HUES64 (cell line): ENCODE data around the gene L1CAM.

Experiments used
- H3K27ac ChIP-seq: 2 replicates; pipeline ENCODE4 v1.7.0; 2013; ENCODE audit warnings: low read depth, low read length, inconsistent platforms
- H3K27me3 ChIP-seq: 2 replicates; pipeline ENCODE4 v1.6.1; 2013; ENCODE audit warnings: mild to moderate bottlenecking, low read length; ENCODE audit not compliant: insufficient read depth
- H3K36me3 ChIP-seq: 2 replicates; pipeline ENCODE4 v1.6.1; 2013; ENCODE audit warnings: mild to moderate bottlenecking, low read length; ENCODE audit not compliant: insufficient read depth
- H3K4me1 ChIP-seq: 2 replicates; pipeline ENCODE4 v1.6.1; 2013; ENCODE audit warnings: mild to moderate bottlenecking, low read length, moderate library complexity; ENCODE audit not compliant: insufficient read depth
- H3K4me3 ChIP-seq: 2 replicates; pipeline ENCODE4 v1.5.1; 2013; ENCODE audit warnings: mild to moderate bottlenecking, low read length, moderate library complexity
- H3K9ac ChIP-seq: 2 replicates; pipeline ENCODE4 v1.6.1; 2013; ENCODE audit warnings: mild to moderate bottlenecking, low read depth, low read length
- H3K9me3 ChIP-seq: 2 replicates; pipeline ENCODE4 v1.6.1; 2013; ENCODE audit warnings: low read depth, low read length; ENCODE audit not compliant: insufficient read depth
- WGBS: fragments of 150-250, 120-280 bp; methylation state at CpG from one replicate; pipeline ENCODE4 v1.1.7; 2013; ENCODE audit warnings: missing lambda C conversion rate; 5-methylcytosine and 5-hydroxymethylcytosine counted together

Gene L1CAM

GRCh38 chrX:153866302-153867019 lies 19.5 kb downstream of the L1CAM start:
- Histone ChIP-seq H3K36me3 (peaks cover 22% of the 10 kb centered on the region), H3K4me1 (no peaks in the 10 kb centered on the region), H3K9me3 (no peaks in the 10 kb centered on the region), H3K9ac (no peak overlapping the region), H3K27me3 (no peaks in the 10 kb centered on the region), H3K4me3 (no peak overlapping the region), H3K27ac (no peak overlapping the region)
- 94% methylated on average over 22 of the region's 22 CpGs for WGBS

DNA sequence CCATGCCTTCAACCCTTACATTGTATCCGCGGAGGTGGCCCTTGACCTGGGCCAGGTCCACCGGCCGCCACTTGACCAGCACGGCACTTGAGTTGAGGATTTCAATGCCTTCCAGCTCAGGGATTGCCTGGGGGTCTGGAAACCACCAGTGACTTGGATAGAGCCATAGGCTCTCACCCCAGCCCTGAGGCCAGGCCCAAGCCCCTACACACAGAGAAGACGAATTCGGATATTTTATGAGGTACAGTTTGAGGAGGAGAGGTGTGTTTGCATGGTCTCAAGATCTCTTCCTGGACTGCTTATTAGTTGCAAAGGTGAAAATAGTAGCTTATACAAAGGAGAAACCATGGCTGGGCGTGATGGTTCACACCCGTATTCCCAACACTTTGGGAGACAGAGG lies 20.3 kb downstream of the L1CAM start:
- Histone ChIP-seq H3K36me3 (peaks cover 20% of the 10 kb centered on the region), H3K27me3 (no peaks in the 10 kb centered on the region), H3K9ac (no peak overlapping the region), H3K4me3 (no peak overlapping the region), H3K27ac (no peak overlapping the region), H3K9me3 (no peaks in the 10 kb centered on the region), H3K4me1 (no peaks in the 10 kb centered on the region)
- WGBS = 93% methylated on average over 9 of the region's 9 CpGs

DNA sequence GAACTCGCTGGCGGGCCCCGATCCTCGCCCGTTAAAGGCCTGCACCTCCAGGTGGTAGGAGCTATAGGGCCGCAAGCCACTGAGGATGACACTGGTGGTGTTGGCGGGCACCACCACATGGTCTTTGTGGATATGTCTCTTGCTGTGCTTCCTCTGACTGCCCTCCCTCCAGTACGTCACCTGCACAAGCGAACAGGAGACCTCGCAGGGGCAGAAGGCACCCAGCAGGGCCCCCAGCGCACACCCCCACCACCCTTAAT lies 20.7 kb downstream of the L1CAM start:
- no peaks in the 10 kb centered on the region for H3K9me3 ChIP-seq
- WGBS = 96% methylated on average over 11 of the region's 11 CpGs

DNA sequence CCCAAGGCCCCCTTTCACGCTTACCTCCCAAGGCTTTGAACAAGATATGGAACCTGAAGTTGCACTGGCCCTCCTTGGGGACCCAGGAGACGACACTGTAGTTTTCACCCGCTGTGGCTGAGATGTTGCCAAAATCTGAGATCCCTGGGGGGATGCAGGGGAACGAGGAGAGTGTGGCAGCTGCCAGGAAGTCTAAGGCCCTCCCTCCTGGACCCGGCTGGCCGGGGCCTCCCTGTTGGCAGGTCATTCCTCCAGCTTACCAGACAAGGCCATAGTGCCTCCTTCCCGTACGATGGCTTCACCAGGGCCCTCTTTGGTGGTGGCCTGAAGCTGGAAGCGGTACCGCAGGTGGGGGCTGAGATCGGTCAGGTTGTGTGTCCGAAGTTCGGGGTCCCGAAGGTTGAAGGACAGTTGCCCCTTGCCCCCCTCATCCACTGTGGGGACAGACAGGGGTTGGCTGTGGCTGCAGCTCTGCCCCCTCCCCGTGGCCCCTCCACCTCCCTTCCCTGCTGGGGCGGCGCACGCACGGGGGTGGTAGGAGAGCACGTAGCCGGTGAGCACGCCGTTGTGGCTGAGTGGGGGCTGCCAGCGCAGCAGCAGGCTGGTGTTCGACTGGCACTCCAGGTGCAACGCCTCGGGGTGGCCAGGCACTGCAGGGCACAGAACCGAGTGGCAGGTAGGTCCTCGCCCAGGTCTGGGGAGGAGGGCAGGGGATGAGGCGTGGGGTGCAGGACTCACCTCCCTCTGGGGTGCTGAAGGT lies 21.2 kb downstream of the L1CAM start:
- no peak overlapping the region for H3K27ac ChIP-seq
- no peak overlapping the region for H3K9ac ChIP-seq
- H3K36me3 ChIP-seq = peaks cover 18% of the 10 kb centered on the region
- H3K9me3 ChIP-seq = no peaks in the 10 kb centered on the region
- H3K4me1 ChIP-seq = no peaks in the 10 kb centered on the region
- no peak overlapping the region for H3K4me3 ChIP-seq
- 95% methylated on average over 30 of the region's 30 CpGs for whole genome bisulfite sequencing
- no peaks in the 10 kb centered on the region for H3K27me3 ChIP-seq

More for the DNA sequence above, 20.7 kb downstream of the L1CAM start:
- H3K4me1 ChIP-seq = no peaks in the 10 kb centered on the region
- H3K36me3 ChIP-seq = peaks cover 18% of the 10 kb centered on the region
- no peaks in the 10 kb centered on the region for H3K27me3 ChIP-seq
- H3K4me3 ChIP-seq = no peak overlapping the region
- H3K9ac ChIP-seq = no peak overlapping the region
- H3K27ac ChIP-seq = no peak overlapping the region

GRCh38 chrX:153864101-153864500 lies 21.9 kb downstream of the L1CAM start:
- no peak overlapping the region for H3K9ac ChIP-seq
- no peaks in the 10 kb centered on the region for H3K9me3 ChIP-seq
- no peak overlapping the region for H3K27ac ChIP-seq
- peaks cover 16% of the 10 kb centered on the region for H3K36me3 ChIP-seq
- 92% methylated on average over 10 of the region's 10 CpGs for WGBS
- no peaks in the 10 kb centered on the region for H3K4me1 ChIP-seq
- no peak overlapping the region for H3K4me3 ChIP-seq
- H3K27me3 ChIP-seq = no peaks in the 10 kb centered on the region

DNA sequence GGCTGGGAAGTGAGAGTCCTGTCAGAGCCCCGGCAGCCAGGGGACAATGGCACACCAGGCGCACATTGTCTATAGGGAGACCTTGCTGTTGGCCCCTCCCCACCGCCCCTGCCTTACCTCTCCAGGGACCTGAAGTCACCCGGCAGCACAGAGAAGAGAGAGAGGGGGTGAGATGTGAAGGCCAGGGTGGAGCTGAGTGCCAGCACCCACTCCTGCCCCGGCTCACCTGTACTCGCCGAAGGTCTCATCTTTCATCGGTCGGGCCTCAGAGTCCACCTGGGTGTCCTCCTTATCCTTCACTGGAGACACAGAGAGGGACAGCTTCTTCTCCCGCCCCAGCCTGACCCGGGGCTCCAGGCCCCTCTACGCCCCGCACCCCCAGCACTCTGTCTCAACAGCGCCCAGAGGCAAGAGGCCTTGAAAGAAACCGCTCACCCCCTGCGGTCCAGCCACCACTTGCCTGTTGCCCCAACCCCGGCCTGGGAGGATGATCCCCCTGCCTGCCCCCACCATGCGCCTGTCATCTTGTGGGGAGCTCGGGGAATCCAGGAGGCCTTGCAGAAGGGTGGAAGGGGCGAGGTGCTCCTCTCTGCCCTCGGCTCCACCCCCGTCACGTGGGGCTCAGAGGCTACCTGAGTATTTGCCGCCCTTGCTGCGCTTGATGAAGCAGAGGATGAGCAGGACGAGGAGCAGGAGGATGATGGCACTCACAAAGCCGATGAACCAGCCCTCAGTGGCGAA lies 22.6 kb downstream of the L1CAM start:
- no peaks in the 10 kb centered on the region for H3K4me1 ChIP-seq
- H3K27me3 ChIP-seq = no peaks in the 10 kb centered on the region
- peaks cover 11% of the 10 kb centered on the region for H3K36me3 ChIP-seq
- no peaks in the 10 kb centered on the region for H3K9me3 ChIP-seq
- H3K4me3 ChIP-seq = no peak overlapping the region
- no peak overlapping the region for H3K9ac ChIP-seq
- WGBS = 73% methylated on average over 26 of the region's 28 CpGs
- H3K27ac ChIP-seq = no peak overlapping the region

GRCh38 chrX:153862369-153863250 lies 23.4 kb downstream of the L1CAM start:
- no peaks in the 10 kb centered on the region for H3K4me1 ChIP-seq
- no peak overlapping the region for H3K27ac ChIP-seq
- no peaks in the 10 kb centered on the region for H3K27me3 ChIP-seq
- 69% methylated on average over 20 of the region's 22 CpGs for WGBS
- no peak overlapping the region for H3K9ac ChIP-seq
- no peak overlapping the region for H3K4me3 ChIP-seq
- H3K36me3 ChIP-seq = peaks cover 9% of the 10 kb centered on the region
- no peaks in the 10 kb centered on the region for H3K9me3 ChIP-seq

GRCh38 chrX:153861733-153862310 lies 24.2 kb downstream of the L1CAM start:
- Histone ChIP-seq H3K9ac (no peak overlapping the region), H3K27ac (no peak overlapping the region), H3K4me3 (no peak overlapping the region), H3K27me3 (no peaks in the 10 kb centered on the region), H3K36me3 (peaks cover 6% of the 10 kb centered on the region), H3K4me1 (no peaks in the 10 kb centered on the region), H3K9me3 (no peaks in the 10 kb centered on the region)
- 83% methylated on average over 21 of the region's 21 CpGs for WGBS

GRCh38 chrX:153861151-153861550 lies 24.8 kb downstream of the L1CAM start:
- no peak overlapping the region for H3K27ac ChIP-seq
- no peaks in the 10 kb centered on the region for H3K4me1 ChIP-seq
- WGBS = 90% methylated on average over 8 of the region's 10 CpGs
- H3K36me3 ChIP-seq = peaks cover 4% of the 10 kb centered on the region; the same call in 1 of the 2 replicates
- H3K9me3 ChIP-seq = no peaks in the 10 kb centered on the region
- H3K4me3 ChIP-seq = no peak overlapping the region
- no peaks in the 10 kb centered on the region; the same call in 1 of the 2 replicates for H3K27me3 ChIP-seq
- no peak overlapping the region for H3K9ac ChIP-seq

DNA sequence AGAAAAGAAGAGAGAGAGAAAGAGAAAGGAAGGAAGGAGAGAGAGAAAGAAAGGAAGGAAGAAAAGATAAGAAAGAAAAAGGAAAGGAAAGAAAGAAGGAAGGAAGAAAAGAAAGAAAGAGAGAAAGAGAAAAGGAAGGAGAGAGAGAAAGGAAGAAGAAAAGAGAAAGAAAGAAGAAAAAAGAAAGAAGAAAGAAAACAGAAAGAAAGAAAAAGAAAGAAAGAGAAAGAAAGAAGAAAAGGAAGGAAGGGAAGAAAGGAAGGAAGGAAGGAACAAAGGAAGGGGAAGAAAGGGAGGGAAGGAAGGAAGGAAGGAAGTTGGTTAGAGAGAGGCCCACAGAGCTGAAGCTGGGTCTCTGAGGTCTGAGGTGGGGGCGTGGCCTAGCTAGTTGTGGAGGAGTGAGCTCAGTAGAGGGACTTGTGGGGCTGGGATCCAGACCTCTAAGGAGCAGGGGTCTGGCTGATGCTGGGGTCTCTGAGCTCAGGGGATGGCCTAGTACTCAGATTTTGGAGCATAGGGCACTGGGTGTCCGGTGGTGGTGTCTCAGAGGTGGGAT lies 28.5 kb downstream of the L1CAM start:
- H3K27ac ChIP-seq = no peak overlapping the region
- H3K4me3 ChIP-seq = no peak overlapping the region
- H3K9ac ChIP-seq = no peak overlapping the region
- no peaks in the 10 kb centered on the region; the same call in 1 of the 2 replicates for H3K27me3 ChIP-seq
- 84% methylated on average over 2 of the region's 2 CpGs for WGBS
- H3K9me3 ChIP-seq = no peaks in the 10 kb centered on the region
- no peaks in the 10 kb centered on the region for H3K4me1 ChIP-seq
- no peaks in the 10 kb centered on the region for H3K36me3 ChIP-seq
